ENCODE results near the gene KDM8. TPM values are rescaled to one million over a fixed set of nuclear protein-coding genes. Genes with fewer than 3 reads are reported as not detected.

The KDM8 gene
- total RNA-seq, 1 experiment from 2014 or later: 3.7 TPM

- DNase-seq (ENCODE audit: low read depth): peak; percentile 96
Observed at GRCh38 chr16:27268376-27269299, 65.3 kb downstream of the KDM8 start, which contains the start of gene NSMCE1. NSMCE1 (minus strand) TSS chr16:27268772; CDS start chr16:27257570, 11,202 bp downstream.

- DNase-seq (ENCODE audit: low read depth): no peak
Observed at GRCh38 chr16:27269300-27270150, 66.2 kb downstream of the KDM8 start.

- DNase-seq (ENCODE audit: low read depth): no peak
Observed at GRCh38 chr16:27270349-27270748, 67.0 kb downstream of the KDM8 start.

Other genes with a start within 250 kb of the KDM8 start
- gene C16orf82, start 136.6 kb upstream of the KDM8 start, total RNA-seq (2014; rRNA removed; shearing (Covaris generic)): not detected in 2 replicates
- gene NSMCE1, start 65.2 kb downstream of the KDM8 start, total RNA-seq (2014; rRNA removed; shearing (Covaris generic)): 64.6 and 68.8 TPM in 2 replicates
- gene IL4R, start 110.4 kb downstream of the KDM8 start, total RNA-seq (2014; rRNA removed; shearing (Covaris generic)): 6.2 and 8.6 TPM in 2 replicates
- gene IL21R, start 198.6 kb downstream of the KDM8 start, total RNA-seq (2014; rRNA removed; shearing (Covaris generic)): 0.03 TPM in 1 of 2 replicates, not detected in the other